ENCODE measurements around the gene IFT80.

- TF ChIP-seq CTCF (IDR thresholded peaks at IDR 0.05) = no peak
- no peak for TF ChIP-seq POLR2A (IDR thresholded peaks at IDR 0.05)
Measured at GRCh38 chr3:160412477-160412876, 13.5 kb upstream of the IFT80 start.

All from uterus (tissue), 2 donors.